Tibial nerve (tissue), 4 donors: ENCODE measurements around the gene KLHL25. TPM values are rescaled to one million over a fixed set of nuclear protein-coding genes. Genes with fewer than 3 reads are reported as not detected.
A peak's percentile ranks its signal among the peaks of the same experiment; 100 is the strongest.

Experiments
- DNase-seq, 2 donors: peaks; one replicate each; pipeline ENCODE4 v3.0.0-alpha.2; 2019; ENCODE audit warnings: low spot score in 2 of 2
- H3K27ac ChIP-seq, 4 donors: fragments of 200-600 bp; sonication (generic) in 3 of 4; one replicate each; pipeline ENCODE4 v1.5.1; 2017 to 2019; ENCODE audit warnings: mild to moderate bottlenecking in 1 of 4
- H3K27me3 ChIP-seq, 2 donors: fragments of 200-600 bp; sonication (generic) in 1 of 2; one replicate each; pipeline versions ENCODE4 v1.5.1 to v1.6.0; 2017 to 2019
- H3K36me3 ChIP-seq, 3 donors: fragments of 200-600 bp; sonication (generic); one replicate each; pipeline ENCODE4 v1.5.1; 2018 to 2019
- H3K4me1 ChIP-seq, 4 donors: fragments of 200-600 bp; sonication (generic) in 3 of 4; one replicate each; pipeline ENCODE4 v1.5.1; 2017 to 2019
- H3K4me3 ChIP-seq, 4 donors: fragments of 200-600 bp; sonication (generic) in 3 of 4; one replicate each; pipeline ENCODE4 v1.5.1; 2017 to 2019; ENCODE audit warnings: mild to moderate bottlenecking in 1 of 4, moderate library complexity in 1 of 4
- H3K9me3 ChIP-seq, 4 donors: fragments of 200-600 bp; sonication (generic) in 3 of 4; one replicate each; pipeline ENCODE4 v1.5.1; 2017 to 2019
- CTCF ChIP-seq, 5 experiments: fragments of 200-600 bp in 3 of 5; fragments of 450-650 bp in 2 of 5; sonication (generic) in 3 of 5; IDR thresholded peaks; one replicate each; pipeline ENCODE4 v1.5.1; 2016 to 2019; ENCODE audit warnings: antibody characterized with exemption in 5 of 5, mild to moderate bottlenecking in 3 of 5, moderate library complexity in 2 of 5
- EP300 ChIP-seq, 2 donors: sonication (generic); formaldehyde crosslinking; IDR thresholded peaks; one replicate each; pipeline ENCODE4 v1.6.1; 2017; ENCODE audit warnings: antibody characterized with exemption in 2 of 2, mild to moderate bottlenecking in 1 of 2
- POLR2A ChIP-seq, 2 donors: fragments of 450-650 bp; IDR thresholded peaks; one replicate each; pipeline ENCODE4 v1.6.1; 2017; ENCODE audit warnings: antibody characterized with exemption in 2 of 2, mild to moderate bottlenecking in 2 of 2, moderate library complexity in 2 of 2
- WGBS, 2 donors: methylation state at CpG; one replicate each; pipeline ENCODE4 v1.1.5; 2018; 5-methylcytosine and 5-hydroxymethylcytosine counted together
- total RNA-seq, 4 donors: library from RNA; depleted of rRNA; stranded (reverse); fragments of >200 nt; gene quantifications; one replicate each; pipeline ENCODE4 v1.1.0, GENCODE V29; 2016

KLHL25 gene
- total RNA-seq, 4 donors from 2014 or later = 8.4 to 34.2 (median 12.6) TPM

GRCh38 chr15:85737061-85737460 lies 57.7 kb downstream of the KLHL25 start:
- Histone ChIP-seq H3K4me1 (peaks cover 0 to 10% (median 0%) of the 10 kb centered on the region in 4 donors), H3K9me3 (peaks cover 0 to 15% (median 4%) of the 10 kb centered on the region in 4 donors), H3K27ac (no peak overlapping the region), H3K4me3 (no peak overlapping the region), H3K36me3 (peaks cover 9 to 91% (median 34%) of the 10 kb centered on the region in 3 donors), H3K27me3 (no peaks in the 10 kb centered on the region)
- WGBS, 2 donors = 89 to 94% methylated on average over 6 of the region's 6 CpGs
- no peak for DNase-seq
- no peak for TF ChIP-seq EP300 (IDR thresholded peaks at IDR 0.05)
- TF ChIP-seq POLR2A (IDR thresholded peaks at IDR 0.05) = no peak
- TF ChIP-seq CTCF (IDR thresholded peaks at IDR 0.05) = no peak

DNA sequence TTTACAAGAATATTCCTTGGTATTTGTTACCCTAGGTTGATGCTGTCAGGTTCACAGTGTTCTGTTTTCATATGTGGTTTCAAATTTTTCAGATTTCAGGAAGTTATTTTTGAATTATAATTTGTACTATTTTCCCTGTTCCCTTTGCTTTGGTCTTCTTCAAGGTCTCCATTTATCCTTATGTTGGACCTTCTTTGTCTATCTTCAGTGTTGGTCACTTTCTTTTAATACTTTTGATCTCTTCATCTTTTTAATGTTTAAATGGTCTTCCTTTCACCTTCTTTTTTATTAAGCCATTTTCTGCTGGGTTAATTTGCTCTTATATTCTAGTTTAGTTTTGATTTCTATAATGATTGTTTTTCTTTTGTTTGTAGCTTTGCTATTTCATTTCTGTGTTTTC lies 61.3 kb downstream of the KLHL25 start:
- Histone ChIP-seq H3K27ac (no peak overlapping the region), H3K36me3 (peaks cover 4 to 94% (median 28%) of the 10 kb centered on the region in 3 donors), H3K27me3 (no peaks in the 10 kb centered on the region), H3K4me1 (peaks cover 0 to 17% (median 2%) of the 10 kb centered on the region in 4 donors), H3K4me3 (no peak overlapping the region), H3K9me3 (peaks cover 0 to 15% (median 4%) of the 10 kb centered on the region in 4 donors)
- TF ChIP-seq POLR2A (IDR thresholded peaks at IDR 0.05) (no peak), CTCF (IDR thresholded peaks at IDR 0.05) (no peak), EP300 (IDR thresholded peaks at IDR 0.05) (no peak)
- no peak for DNase-seq

- H3K4me1 ChIP-seq = peaks cover 7 to 49% (median 19%) of the 10 kb centered on the region in 4 donors
- H3K27ac ChIP-seq = peak overlapping the region; percentile 4 to 93 (median 47)
These were observed 64.5 kb downstream of the KLHL25 start for GRCh38 chr15:85730001-85730820.

GRCh38 chr15:85727068-85727467 lies 67.7 kb downstream of the KLHL25 start:
- TF ChIP-seq CTCF (IDR thresholded peaks at IDR 0.05) = no peak
- no peak for TF ChIP-seq POLR2A (IDR thresholded peaks at IDR 0.05)
- TF ChIP-seq EP300 (IDR thresholded peaks at IDR 0.05) = peak in 1 of 2 donors; percentile 52
- H3K4me3 ChIP-seq = no peak overlapping the region
- WGBS, 2 donors = 32 to 37% methylated on average over 2 of the region's 2 CpGs
- peak; percentile 56 to 89 for DNase-seq
- peaks cover 7 to 76% (median 32%) of the 10 kb centered on the region in 4 donors for H3K4me1 ChIP-seq
- H3K27me3 ChIP-seq = no peaks in the 10 kb centered on the region
- peak overlapping the region; percentile 69 to 93 (median 89) for H3K27ac ChIP-seq
- H3K9me3 ChIP-seq = no peaks in the 10 kb centered on the region
- H3K36me3 ChIP-seq = peaks cover 4 to 78% (median 14%) of the 10 kb centered on the region in 3 donors

More at GRCh38 chr15:85730001-85730820, 64.5 kb downstream of the KLHL25 start:
- Histone ChIP-seq H3K4me3 (no peak overlapping the region), H3K36me3 (peaks cover 4 to 83% (median 15%) of the 10 kb centered on the region in 3 donors), H3K9me3 (peaks cover 0 to 15% (median 4%) of the 10 kb centered on the region in 4 donors), H3K27me3 (no peaks in the 10 kb centered on the region)
- WGBS, 2 donors = 26 to 30% methylated on average over 5 of the region's 5 CpGs
- peak in 1 of 2 donors; percentile 86 for DNase-seq
- TF ChIP-seq CTCF (IDR thresholded peaks at IDR 0.05) (peak; percentile 62 to 89 (median 69)), POLR2A (IDR thresholded peaks at IDR 0.05) (no peak), EP300 (IDR thresholded peaks at IDR 0.05) (no peak)

- H3K4me3 ChIP-seq = no peak overlapping the region
- peak overlapping the region; percentile 69 to 93 (median 89) for H3K27ac ChIP-seq
- WGBS, 2 donors = 57 to 64% methylated on average over 2 of the region's 2 CpGs
- no peaks in the 10 kb centered on the region for H3K27me3 ChIP-seq
- H3K4me1 ChIP-seq = peaks cover 7 to 80% (median 32%) of the 10 kb centered on the region in 4 donors
- peaks cover 4 to 78% (median 17%) of the 10 kb centered on the region in 3 donors for H3K36me3 ChIP-seq
- DNase-seq = no peak
- H3K9me3 ChIP-seq = no peaks in the 10 kb centered on the region
- TF ChIP-seq EP300 (IDR thresholded peaks at IDR 0.05) (peak in 1 of 2 donors; percentile 23), CTCF (IDR thresholded peaks at IDR 0.05) (no peak)
These were observed 68.3 kb downstream of the KLHL25 start for GRCh38 chr15:85726454-85726853.
